Kidney epithelial cell (primary cell): Measurements from ENCODE around the gene NKX2-8. TPM values are rescaled to one million over a fixed set of nuclear protein-coding genes. Genes with fewer than 3 reads are reported as not detected.

Source experiments
- DNase-seq: peaks from one replicate; pipeline ENCODE4 v3.0.0-alpha.2; 2010; ENCODE audit warnings: low read depth
- H3K27me3 ChIP-seq: 2 replicates; pipeline ENCODE4 v1.6.0; 2011; ENCODE audit warnings: low read length; ENCODE audit not compliant: control insufficient read depth, insufficient read depth
- H3K36me3 ChIP-seq: 2 replicates; pipeline ENCODE4 v1.5.1; 2011; ENCODE audit warnings: low read length; ENCODE audit not compliant: control insufficient read depth, insufficient read depth
- H3K4me3 ChIP-seq: 2 replicates; pipeline ENCODE4 v1.5.1; 2011; ENCODE audit warnings: low read depth, mild to moderate bottlenecking, control low read depth, low read length
- CTCF ChIP-seq: IDR thresholded peaks from 2 replicates; pipeline ENCODE4 v1.5.1; 2011; ENCODE audit warnings: mild to moderate bottlenecking, moderate library complexity, low read length, control low read depth, inconsistent platforms; ENCODE audit not compliant: insufficient read depth, poor library complexity, severe bottlenecking
- total RNA-seq: library from RNA; depleted of rRNA; stranded (reverse); fragments of >200 nt; gene quantifications from 2 replicates; pipeline ENCODE4 v1.2.3, GENCODE V29; 2015

Gene NKX2-8
- total RNA-seq, 1 donor from 2014 or later = not detected

GRCh38 chr14:36583242-36583892 is 953 bp upstream of the NKX2-8 start:
- peaks cover 73% of the 10 kb centered on the region for H3K27me3 ChIP-seq
- no peaks in the 10 kb centered on the region for H3K36me3 ChIP-seq
- no peak for DNase-seq
- no peak overlapping the region for H3K4me3 ChIP-seq
- no peak for TF ChIP-seq CTCF

GRCh38 chr14:36582874-36583241 is 444 bp upstream of the NKX2-8 start:
- no peak overlapping the region for H3K4me3 ChIP-seq
- TF ChIP-seq CTCF = no peak
- H3K27me3 ChIP-seq = peaks cover 69% of the 10 kb centered on the region
- no peak for DNase-seq
- no peaks in the 10 kb centered on the region for H3K36me3 ChIP-seq

GRCh38 chr14:36580856-36581831 is 1.3 kb downstream of the NKX2-8 start:
- DNase-seq = no peak
- Histone ChIP-seq H3K27me3 (peaks cover 80% of the 10 kb centered on the region), H3K4me3 (peak overlapping the region; percentile 42), H3K36me3 (no peaks in the 10 kb centered on the region)
- TF ChIP-seq CTCF = no peak

GRCh38 chr14:36580141-36580855 is 2.1 kb downstream of the NKX2-8 start:
- H3K4me3 ChIP-seq = no peak overlapping the region
- peaks cover 78% of the 10 kb centered on the region for H3K27me3 ChIP-seq
- no peaks in the 10 kb centered on the region for H3K36me3 ChIP-seq
- no peak for DNase-seq
- TF ChIP-seq CTCF = no peak

GRCh38 chr14:36579573-36580140 is 2.8 kb downstream of the NKX2-8 start:
- TF ChIP-seq CTCF = no peak
- H3K36me3 ChIP-seq = no peaks in the 10 kb centered on the region
- H3K4me3 ChIP-seq = no peak overlapping the region
- peaks cover 75% of the 10 kb centered on the region for H3K27me3 ChIP-seq
- DNase-seq = no peak
